Gastroesophageal sphincter (tissue), 4 donors: ENCODE data around the gene GPR75. TPM values are rescaled to one million over a fixed set of nuclear protein-coding genes. Genes with fewer than 3 reads are reported as not detected.

Source experiments
- ATAC-seq: fragments of 150-250 bp; one replicate; pipeline ENCODE4 v1.9.1; 2016; ENCODE audit warnings: mild to moderate bottlenecking, moderate library complexity
- H3K27ac ChIP-seq, 4 donors: fragments of 200-600 bp; sonication (generic) in 3 of 4; 1 replicate in 3 of 4; 2 replicates in 1 of 4; pipeline ENCODE4 v1.5.1; 2016 to 2019
- H3K27me3 ChIP-seq: fragments of 200-600 bp; sonication (generic); one replicate; pipeline ENCODE4 v1.5.1; 2019
- H3K36me3 ChIP-seq, 2 donors: fragments of 200-600 bp; sonication (generic); one replicate each; pipeline ENCODE4 v1.5.1; 2019; ENCODE audit warnings: control low read depth in 1 of 2
- H3K4me1 ChIP-seq, 3 donors: fragments of 200-600 bp; sonication (generic); 1 replicate in 2 of 3; 2 replicates in 1 of 3; pipeline ENCODE4 v1.5.1; 2016 to 2019; ENCODE audit warnings: control low read depth in 2 of 3
- H3K4me3 ChIP-seq, 2 donors: fragments of 200-600 bp; sonication (generic); one replicate each; pipeline ENCODE4 v1.5.1; 2019; ENCODE audit warnings: mild to moderate bottlenecking in 1 of 2, moderate library complexity in 1 of 2
- H3K9me3 ChIP-seq, 3 donors: fragments of 200-600 bp; sonication (generic); one replicate each; pipeline ENCODE4 v1.5.1; 2017 to 2019; ENCODE audit warnings: control low read depth in 2 of 3
- EP300 ChIP-seq: sonication (generic); formaldehyde crosslinking; IDR thresholded peaks from one replicate; pipeline ENCODE4 v1.6.1; 2017; ENCODE audit warnings: antibody characterized with exemption, mild to moderate bottlenecking
- POLR2A ChIP-seq, 2 donors: fragments of 450-650 bp; IDR thresholded peaks; one replicate each; pipeline ENCODE4 v1.6.1; 2017; ENCODE audit warnings: antibody characterized with exemption in 2 of 2, mild to moderate bottlenecking in 2 of 2, moderate library complexity in 1 of 2
- POLR2AphosphoS5 ChIP-seq: sonication (generic); formaldehyde crosslinking; IDR thresholded peaks from one replicate; pipeline ENCODE4 v1.6.1; 2017; ENCODE audit warnings: antibody characterized with exemption
- WGBS, 2 donors: methylation state at CpG; one replicate each; pipeline ENCODE4 v1.1.5; 2018; ENCODE audit warnings: low coverage in 1 of 2; 5-methylcytosine and 5-hydroxymethylcytosine counted together
- total RNA-seq, 4 donors: library from RNA; depleted of rRNA; stranded (reverse); fragments of >200 nt; gene quantifications; one replicate each; pipeline ENCODE4 v1.1.0, GENCODE V29; 2016
- TF ChIP-seq, protein P1 (sequence below), 4 experiments: fragments of 200-600 bp in 2 of 4; fragments of 450-650 bp in 2 of 4; sonication (generic) in 1 of 4; IDR thresholded peaks; one replicate each; pipeline ENCODE4 v1.5.1; 2017 to 2019; ENCODE audit warnings: antibody characterized with exemption in 4 of 4, mild to moderate bottlenecking in 2 of 4, moderate library complexity in 2 of 4

Gene GPR75
- total RNA-seq, 4 donors from 2014 or later: 2.2 to 6.1 (median 2.4) TPM

- Histone ChIP-seq H3K4me1 (no peaks in the 10 kb centered on the region), H3K9me3 (no peaks in the 10 kb centered on the region), H3K27me3 (no peaks in the 10 kb centered on the region), H3K36me3 (peaks cover 0 to 95% of the 10 kb centered on the region in 2 donors), H3K4me3 (no peak overlapping the region), H3K27ac (no peak overlapping the region)
- TF ChIP-seq, protein P1, sequence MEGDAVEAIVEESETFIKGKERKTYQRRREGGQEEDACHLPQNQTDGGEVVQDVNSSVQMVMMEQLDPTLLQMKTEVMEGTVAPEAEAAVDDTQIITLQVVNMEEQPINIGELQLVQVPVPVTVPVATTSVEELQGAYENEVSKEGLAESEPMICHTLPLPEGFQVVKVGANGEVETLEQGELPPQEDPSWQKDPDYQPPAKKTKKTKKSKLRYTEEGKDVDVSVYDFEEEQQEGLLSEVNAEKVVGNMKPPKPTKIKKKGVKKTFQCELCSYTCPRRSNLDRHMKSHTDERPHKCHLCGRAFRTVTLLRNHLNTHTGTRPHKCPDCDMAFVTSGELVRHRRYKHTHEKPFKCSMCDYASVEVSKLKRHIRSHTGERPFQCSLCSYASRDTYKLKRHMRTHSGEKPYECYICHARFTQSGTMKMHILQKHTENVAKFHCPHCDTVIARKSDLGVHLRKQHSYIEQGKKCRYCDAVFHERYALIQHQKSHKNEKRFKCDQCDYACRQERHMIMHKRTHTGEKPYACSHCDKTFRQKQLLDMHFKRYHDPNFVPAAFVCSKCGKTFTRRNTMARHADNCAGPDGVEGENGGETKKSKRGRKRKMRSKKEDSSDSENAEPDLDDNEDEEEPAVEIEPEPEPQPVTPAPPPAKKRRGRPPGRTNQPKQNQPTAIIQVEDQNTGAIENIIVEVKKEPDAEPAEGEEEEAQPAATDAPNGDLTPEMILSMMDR (IDR thresholded peaks at IDR 0.05): no peak
- TF ChIP-seq EP300: no peak
- TF ChIP-seq POLR2AphosphoS5: no peak
- no peak for ATAC-seq
- WGBS, 2 donors: 64 to 88% methylated on average over 3 of the region's 3 CpGs
These were observed 21.0 kb upstream of the GPR75 start for GRCh38 chr2:53880756-53881155.

GRCh38 chr2:53877556-53877955 is 17.8 kb upstream of the GPR75 start:
- WGBS, 2 donors: 67 to 94% methylated on average over 2 of the region's 2 CpGs
- H3K4me1 ChIP-seq: no peaks in the 10 kb centered on the region
- TF ChIP-seq, protein P1 (IDR thresholded peaks at IDR 0.05): no peak
- no peak for TF ChIP-seq EP300
- TF ChIP-seq POLR2A (IDR thresholded peaks at IDR 0.05): no peak
- TF ChIP-seq POLR2AphosphoS5: no peak
- H3K27me3 ChIP-seq: no peaks in the 10 kb centered on the region
- H3K36me3 ChIP-seq: peaks cover 5 to 89% of the 10 kb centered on the region in 2 donors
- H3K9me3 ChIP-seq: no peaks in the 10 kb centered on the region
- ATAC-seq: no peak
- no peak overlapping the region for H3K27ac ChIP-seq
- no peak overlapping the region for H3K4me3 ChIP-seq

DNA sequence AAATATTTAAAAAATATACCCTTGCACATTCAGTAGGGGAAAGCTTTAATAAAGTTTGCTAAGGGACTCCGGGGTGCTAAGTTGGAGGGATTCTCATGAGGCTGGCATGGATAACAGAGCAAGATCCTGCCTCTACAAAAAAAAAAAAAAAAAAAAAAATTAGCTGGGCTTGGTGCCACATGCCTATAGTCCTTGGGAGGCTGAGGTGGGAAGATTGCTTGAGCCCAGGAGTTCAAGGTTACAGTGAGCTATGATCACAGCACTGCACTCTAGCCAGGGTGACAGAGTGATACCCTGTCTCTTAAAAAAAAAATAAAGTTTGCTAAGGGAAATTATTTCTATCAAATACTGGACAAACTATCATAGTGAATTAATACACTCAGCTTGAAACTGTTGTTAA is 17.3 kb upstream of the GPR75 start:
- Histone ChIP-seq H3K27me3 (no peaks in the 10 kb centered on the region), H3K4me3 (no peak overlapping the region), H3K4me1 (no peaks in the 10 kb centered on the region), H3K27ac (no peak overlapping the region), H3K9me3 (no peaks in the 10 kb centered on the region), H3K36me3 (peaks cover 5 to 87% of the 10 kb centered on the region in 2 donors)
- 0 to 22% methylated on average over 1 of the region's 1 CpG for WGBS, 2 donors
- ATAC-seq: no peak
- TF ChIP-seq, protein P1 (IDR thresholded peaks at IDR 0.05): no peak
- TF ChIP-seq POLR2AphosphoS5 (no peak), EP300 (no peak), POLR2A (IDR thresholded peaks at IDR 0.05) (no peak)

- H3K36me3 ChIP-seq: peaks cover 5 to 82% of the 10 kb centered on the region in 2 donors
These were observed 14.7 kb upstream of the GPR75 start for GRCh38 chr2:53874401-53874950.

DNA sequence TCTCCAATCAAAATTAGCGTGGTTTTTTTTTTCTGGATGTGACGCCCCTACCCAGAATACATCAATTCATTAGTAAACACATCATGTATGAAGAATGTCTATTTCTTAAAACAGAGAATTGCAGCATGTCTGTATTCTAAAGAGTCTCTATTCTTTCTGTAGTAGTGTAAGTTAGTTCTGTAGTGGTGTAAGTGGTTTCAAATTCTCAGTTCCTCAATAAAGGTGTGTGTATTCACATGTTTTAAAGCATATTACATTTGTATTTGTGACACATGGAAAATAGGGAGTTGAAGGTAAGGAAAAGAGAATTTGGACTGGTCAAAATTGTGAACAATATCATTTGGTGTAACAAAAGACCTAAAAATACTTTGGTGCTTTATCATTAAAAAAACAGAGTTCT is 8.0 kb upstream of the GPR75 start:
- TF ChIP-seq EP300 (no peak), POLR2A (IDR thresholded peaks at IDR 0.05) (no peak), POLR2AphosphoS5 (no peak)
- TF ChIP-seq, protein P1 (IDR thresholded peaks at IDR 0.05): no peak
- Histone ChIP-seq H3K9me3 (no peaks in the 10 kb centered on the region), H3K36me3 (peaks cover 0 to 84% of the 10 kb centered on the region in 2 donors), H3K4me1 (no peaks in the 10 kb centered on the region), H3K27me3 (no peaks in the 10 kb centered on the region), H3K27ac (no peak overlapping the region), H3K4me3 (no peak overlapping the region)
- WGBS, 2 donors: 85 to 89% methylated on average over 2 of the region's 2 CpGs
- ATAC-seq: no peak

More at GRCh38 chr2:53874401-53874950, 14.7 kb upstream of the GPR75 start:
- Histone ChIP-seq H3K4me1 (no peaks in the 10 kb centered on the region), H3K27me3 (no peaks in the 10 kb centered on the region), H3K4me3 (no peak overlapping the region), H3K27ac (no peak overlapping the region), H3K9me3 (no peaks in the 10 kb centered on the region)
- TF ChIP-seq, protein P1 (IDR thresholded peaks at IDR 0.05): no peak
- TF ChIP-seq POLR2A (IDR thresholded peaks at IDR 0.05) (no peak), POLR2AphosphoS5 (no peak), EP300 (no peak)
- ATAC-seq: no peak
- WGBS, 2 donors: 93% methylated on average over 7 of the region's 7 CpGs
